ENCODE data around the gene SBF1.
"Not testable (repeated sequence)": the region's sequence is repeated elsewhere in the genome, so short reads cannot be mapped to it uniquely, and the experiment has no call there.

Gene SBF1, protein sequence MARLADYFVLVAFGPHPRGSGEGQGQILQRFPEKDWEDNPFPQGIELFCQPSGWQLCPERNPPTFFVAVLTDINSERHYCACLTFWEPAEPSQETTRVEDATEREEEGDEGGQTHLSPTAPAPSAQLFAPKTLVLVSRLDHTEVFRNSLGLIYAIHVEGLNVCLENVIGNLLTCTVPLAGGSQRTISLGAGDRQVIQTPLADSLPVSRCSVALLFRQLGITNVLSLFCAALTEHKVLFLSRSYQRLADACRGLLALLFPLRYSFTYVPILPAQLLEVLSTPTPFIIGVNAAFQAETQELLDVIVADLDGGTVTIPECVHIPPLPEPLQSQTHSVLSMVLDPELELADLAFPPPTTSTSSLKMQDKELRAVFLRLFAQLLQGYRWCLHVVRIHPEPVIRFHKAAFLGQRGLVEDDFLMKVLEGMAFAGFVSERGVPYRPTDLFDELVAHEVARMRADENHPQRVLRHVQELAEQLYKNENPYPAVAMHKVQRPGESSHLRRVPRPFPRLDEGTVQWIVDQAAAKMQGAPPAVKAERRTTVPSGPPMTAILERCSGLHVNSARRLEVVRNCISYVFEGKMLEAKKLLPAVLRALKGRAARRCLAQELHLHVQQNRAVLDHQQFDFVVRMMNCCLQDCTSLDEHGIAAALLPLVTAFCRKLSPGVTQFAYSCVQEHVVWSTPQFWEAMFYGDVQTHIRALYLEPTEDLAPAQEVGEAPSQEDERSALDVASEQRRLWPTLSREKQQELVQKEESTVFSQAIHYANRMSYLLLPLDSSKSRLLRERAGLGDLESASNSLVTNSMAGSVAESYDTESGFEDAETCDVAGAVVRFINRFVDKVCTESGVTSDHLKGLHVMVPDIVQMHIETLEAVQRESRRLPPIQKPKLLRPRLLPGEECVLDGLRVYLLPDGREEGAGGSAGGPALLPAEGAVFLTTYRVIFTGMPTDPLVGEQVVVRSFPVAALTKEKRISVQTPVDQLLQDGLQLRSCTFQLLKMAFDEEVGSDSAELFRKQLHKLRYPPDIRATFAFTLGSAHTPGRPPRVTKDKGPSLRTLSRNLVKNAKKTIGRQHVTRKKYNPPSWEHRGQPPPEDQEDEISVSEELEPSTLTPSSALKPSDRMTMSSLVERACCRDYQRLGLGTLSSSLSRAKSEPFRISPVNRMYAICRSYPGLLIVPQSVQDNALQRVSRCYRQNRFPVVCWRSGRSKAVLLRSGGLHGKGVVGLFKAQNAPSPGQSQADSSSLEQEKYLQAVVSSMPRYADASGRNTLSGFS (N-terminal part only)

DNA sequence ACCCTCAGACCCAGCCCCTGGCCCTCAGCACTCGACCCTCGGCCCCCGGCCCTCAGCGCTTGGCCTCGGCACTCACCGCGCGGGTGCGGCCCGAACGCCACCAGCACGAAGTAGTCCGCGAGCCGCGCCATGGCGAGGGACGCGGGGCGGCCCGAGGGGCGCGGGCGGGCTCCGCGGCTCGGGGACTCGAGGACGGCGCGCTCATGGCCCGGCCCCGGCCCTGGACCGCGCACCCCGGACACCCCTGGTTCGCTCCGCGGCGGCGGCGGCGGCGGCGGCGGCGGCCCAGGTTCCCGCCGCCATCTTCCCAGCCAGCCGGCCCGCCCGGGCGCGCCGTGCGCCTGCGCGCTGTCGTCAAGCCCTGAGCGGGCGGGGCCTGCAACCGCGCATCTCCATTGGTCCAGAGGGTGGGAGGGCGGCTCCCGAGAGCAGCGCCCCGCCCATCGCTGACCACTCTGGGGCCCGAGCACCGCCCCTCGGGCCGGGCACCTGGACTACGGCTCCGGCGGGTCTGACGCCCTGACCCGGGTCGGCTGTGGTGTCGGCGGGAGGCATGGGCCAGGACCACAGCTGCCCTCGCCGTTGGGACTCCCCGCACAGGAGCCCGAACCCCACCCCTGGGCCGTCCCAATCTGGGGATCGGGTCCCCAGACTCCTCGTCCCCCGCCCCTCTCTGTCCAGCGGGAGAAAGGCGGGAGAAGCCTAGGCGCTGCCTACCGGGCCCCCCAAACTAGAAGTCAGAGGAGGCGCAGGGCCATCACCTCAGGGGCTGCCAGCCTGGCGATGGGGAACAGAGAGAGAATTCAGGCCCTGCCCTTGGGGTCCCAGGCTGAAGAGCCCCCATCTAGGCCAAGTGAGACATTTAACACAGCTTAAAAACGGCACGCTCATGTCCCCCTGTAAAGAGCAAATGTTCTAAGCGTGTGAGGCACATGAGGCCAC, at the start of gene SBF1:
SBF1 (minus strand) TSS at position 326 of the 942 bp plus-strand sequence; CDS start at position 131, 195 bp downstream.
- peak; percentile 36 for DNase-seq

- no peak for DNase-seq
Measured at GRCh38 chr22:50523806-50524675, 49.2 kb upstream of the SBF1 start.

DNA sequence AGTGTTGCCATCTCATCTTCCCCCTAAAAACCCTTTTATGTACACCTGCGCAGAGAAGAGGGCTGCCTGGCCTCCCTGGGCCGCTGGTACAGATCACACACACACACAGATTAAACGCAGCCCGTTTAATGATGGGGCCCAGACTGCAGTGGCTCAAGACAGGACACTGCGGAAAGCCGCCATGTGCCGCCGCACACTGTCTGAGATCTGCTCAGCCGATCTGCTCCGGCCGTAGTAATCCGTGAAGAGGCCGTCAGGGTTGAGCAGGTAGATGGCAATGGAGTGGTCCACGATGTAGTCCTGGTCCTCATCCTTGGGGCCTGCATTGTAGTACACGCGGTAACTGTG, 48.6 kb upstream of the SBF1 start:
- DNase-seq: no peak

GRCh38 chr22:50522806-50523438, 48.1 kb upstream of the SBF1 start:
- no peak for DNase-seq

DNA sequence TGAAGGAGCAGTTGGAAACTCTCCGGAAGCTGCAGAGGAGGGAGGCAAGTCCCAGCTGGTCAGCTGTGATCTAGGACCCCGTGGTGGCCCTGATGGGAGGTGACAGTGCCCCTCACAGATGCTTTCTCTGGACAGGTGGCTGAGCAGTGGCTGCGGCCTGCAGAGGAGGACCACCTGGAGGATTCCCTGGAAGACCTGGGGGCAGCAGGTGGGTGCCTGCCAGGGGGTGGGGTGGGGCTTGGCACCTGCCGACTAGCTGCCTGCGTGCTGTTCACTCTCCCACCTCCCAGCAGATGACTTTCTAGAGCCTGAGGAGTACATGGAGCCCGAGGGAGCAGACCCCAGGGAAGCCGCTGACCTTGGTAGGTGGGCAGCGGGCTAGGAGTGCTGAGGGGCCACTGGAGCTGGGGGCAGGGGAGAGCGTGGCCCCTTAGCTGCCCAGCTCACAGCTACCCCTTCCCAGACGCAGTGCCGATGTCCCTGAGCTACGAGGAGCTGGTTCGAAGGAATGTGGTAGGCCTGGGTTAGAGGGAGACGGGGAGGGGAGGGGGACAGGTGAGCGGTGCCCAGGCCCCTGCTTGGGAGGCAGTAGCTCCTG, 47.5 kb upstream of the SBF1 start:
- DNase-seq: no peak

DNA sequence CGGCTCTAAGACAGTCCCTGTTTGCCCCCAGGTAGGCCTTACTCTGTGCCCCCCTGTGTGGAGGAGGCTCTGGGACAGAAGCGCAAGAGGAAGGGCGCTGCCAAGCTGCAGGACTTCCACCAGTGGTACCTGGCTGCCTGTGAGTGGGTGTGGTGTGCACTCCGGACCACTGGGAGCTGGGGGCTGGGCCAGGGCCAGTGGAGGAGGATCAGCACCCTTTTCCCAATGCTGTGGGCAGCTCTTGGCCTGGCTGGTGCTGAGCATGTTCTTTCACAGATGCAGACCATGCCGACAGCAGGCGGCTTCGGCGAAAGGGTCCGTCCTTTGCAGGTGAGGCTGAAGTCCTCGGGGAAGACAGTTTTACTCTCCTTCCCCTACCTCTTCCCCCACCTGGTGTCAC, 46.9 kb upstream of the SBF1 start:
- DNase-seq: no peak

DNA sequence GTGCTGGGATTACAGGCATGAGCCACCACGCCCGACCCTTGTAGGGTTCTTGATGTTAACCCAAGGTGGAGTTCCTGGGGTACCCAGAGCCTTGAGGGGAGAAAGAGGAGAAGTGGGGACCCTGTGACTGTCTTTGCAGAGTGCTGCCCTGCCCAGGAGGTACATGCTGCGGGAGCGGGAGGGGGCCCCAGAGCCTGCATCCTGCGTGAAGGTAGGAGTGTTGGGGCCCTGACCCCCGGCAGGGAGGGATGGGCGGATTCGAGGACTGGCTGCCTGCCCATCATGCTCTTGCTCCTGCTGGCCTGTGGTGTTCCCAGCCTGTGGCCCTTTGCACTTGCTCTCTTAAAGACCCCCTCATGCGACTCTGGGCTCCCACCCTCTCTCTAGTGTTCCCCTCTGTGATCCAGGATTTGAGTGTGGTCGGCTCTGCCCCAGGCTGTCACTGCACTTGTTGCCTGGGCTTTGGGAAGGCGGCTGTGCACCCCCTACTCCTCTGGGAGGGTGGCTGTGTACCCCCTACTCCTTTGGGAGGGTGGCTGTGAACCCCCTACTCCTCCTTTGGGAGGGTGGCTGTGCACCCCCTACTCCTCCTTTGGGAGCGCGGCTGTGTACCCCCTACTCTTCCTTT, 46.1 kb upstream of the SBF1 start:
- DNase-seq: no peak

DNA sequence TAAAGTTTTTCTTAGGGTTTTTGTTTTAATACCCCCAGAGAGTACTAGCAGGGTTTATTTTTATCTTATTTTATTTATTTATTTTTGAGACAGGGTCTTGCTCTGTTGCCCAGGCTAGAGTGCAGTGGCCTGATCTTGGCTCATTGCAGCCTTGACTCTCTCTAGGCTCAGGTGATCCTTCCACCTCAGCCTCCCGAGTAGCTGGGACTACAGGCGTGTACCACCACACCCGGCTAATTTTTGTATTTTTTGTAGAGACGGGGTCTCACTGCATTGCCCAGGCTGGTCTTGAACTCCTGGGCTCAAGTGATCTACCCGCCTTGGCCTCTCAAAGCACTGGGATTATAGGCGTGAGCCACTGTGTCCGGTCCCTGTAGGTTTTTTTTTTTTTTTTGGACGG, 45.3 kb upstream of the SBF1 start:
- DNase-seq: not testable (repeated sequence)

- no peak for DNase-seq
Measured at GRCh38 chr22:50519151-50519550, 44.3 kb upstream of the SBF1 start.

DNA sequence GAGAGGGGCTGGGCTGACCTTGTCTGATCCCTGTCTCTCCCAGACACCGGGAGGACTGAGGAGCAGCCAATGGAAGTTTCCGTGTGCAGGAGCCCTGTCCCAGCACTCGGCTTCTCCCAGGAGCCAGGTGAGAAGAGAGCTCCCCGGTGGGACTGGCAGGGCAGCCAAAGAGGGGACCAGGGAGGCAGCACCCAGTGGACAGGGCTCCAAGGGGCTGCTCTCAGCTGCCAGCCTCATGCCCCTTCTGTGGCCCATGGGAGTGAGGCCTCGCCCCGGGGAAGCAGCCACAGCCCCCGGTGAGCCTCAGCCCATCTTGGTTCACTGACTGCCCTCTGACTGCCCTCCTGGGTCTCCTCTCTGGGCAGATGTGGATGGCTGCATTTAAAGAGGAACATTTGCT, 43.8 kb upstream of the SBF1 start:
- no peak for DNase-seq

DNA sequence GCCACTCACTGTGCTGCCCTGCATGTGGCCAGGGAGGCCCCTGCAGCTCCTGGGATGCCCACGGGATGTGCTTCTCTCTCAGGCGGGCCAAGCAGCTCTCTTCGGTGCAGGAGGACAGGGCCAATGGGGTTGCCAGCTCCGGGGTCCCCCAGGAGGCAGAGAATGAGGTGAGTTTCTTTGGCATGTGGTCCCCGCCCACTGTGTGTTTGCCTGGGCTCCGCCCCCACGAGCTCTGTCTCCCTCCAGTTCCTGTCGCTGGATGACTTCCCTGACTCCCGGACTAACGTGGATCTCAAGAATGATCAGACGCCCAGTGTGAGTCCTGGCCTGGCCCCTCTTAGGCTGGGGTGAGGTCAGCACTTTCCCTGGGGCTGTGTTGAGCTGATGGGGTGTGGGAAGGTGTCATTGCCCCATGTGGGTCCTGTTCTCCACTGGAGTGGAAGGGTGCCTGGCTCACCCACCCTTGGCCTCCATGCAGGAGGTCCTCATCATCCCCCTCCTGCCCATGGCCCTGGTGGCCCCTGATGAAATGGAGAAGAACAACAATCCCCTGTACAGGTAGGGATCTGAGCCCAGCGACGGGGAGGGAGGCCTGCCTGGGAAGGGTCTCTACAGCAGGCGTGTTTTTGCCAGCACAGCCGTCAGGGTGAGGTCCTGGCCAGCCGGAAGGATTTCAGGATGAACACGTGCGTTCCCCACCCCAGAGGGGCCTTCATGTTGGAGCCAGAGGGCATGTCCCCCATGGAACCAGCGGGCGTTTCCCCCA, 42.8 kb upstream of the SBF1 start:
- DNase-seq: no peak

- no peak for DNase-seq
Measured at GRCh38 chr22:50516891-50517290, 42.1 kb upstream of the SBF1 start.

GRCh38 chr22:50516068-50516467, 41.2 kb upstream of the SBF1 start:
- DNase-seq: no peak

- DNase-seq: no peak
Measured at GRCh38 chr22:50513175-50513574, 38.3 kb upstream of the SBF1 start.

- DNase-seq: no peak
Measured at GRCh38 chr22:50508897-50509296, 34.1 kb upstream of the SBF1 start.

- peak; percentile 37 for DNase-seq
Measured at GRCh38 chr22:50507991-50508884, 33.4 kb upstream of the SBF1 start, which contains the start of gene NCAPH2. Gene NCAPH2 (plus strand): TSS chr22:50508224. CDS start chr22:50508338, 114 bp downstream.

DNA sequence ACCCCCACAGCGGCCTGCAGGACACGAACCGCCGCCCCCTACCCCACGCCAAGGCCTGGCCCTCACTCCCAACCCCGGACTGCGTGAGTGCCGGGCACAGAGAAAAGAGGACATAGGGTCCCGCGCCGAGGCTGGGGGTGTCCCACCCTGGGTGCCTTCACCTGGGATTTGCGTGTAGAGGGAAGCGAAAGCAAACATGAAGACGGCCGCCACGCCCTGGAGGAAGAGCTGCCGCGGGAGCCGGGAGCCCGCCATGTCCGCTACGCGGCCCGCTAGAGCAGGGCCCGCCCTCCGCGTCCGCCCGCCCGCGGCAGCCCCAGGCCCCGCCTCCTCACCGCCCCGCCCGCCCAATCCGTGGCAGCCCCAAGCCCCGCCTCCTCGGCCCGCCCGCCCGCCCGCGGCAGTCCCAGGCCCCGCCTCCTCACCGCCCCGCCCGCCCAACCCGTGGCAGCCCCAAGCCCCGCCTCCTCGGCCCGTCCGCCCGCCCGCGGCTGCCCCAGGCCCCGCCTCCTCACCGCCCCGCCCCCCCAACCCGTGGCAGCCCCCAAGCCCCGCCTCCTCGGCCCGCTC, 32.7 kb upstream of the SBF1 start, which contains the start of gene LMF2:
LMF2 (minus strand) TSS at position 282 of the 570 bp plus-strand sequence; CDS start at position 255, 27 bp downstream.
- DNase-seq: no peak

Data from NCI-H2029 treated with DMSO at 0.1 percent for 48 hours (cell line).